K562 (cell line): ENCODE measurements around the gene TNFAIP3. TPM values are rescaled to one million over a fixed set of nuclear protein-coding genes. Genes with fewer than 3 reads are reported as not detected.

Source experiments
- ATAC-seq: fragments of 200-7000 bp; cut with Tn5 transposase; 3 replicates; pipeline ENCODE4 v1.9.1; 2020; ENCODE audit warnings: moderate library complexity
- BruUV-seq: library from RNA; stranded (reverse); fragments of 400-500 nt; replicated peaks from 2 replicates; lab custom pipeline; 2021; lab: Mats Ljungman, UMichigan
- CTCF ChIA-PET: fragments of 300-600 bp; formaldehyde crosslinking; extraction: SDS; loops from one replicate; lab custom pipeline; 2021; ENCODE audit warnings: low intra/inter-chr PET ratio; lab: Yijun Ruan, JAX
- POLR2A ChIA-PET: fragments of 300-600, 350-650 bp; sonication (Branson Sonifier 250); formaldehyde crosslinking; extraction: SDS; loops from one replicate; lab custom pipeline; 2021; ENCODE audit warnings: antibody characterized with exemption, inconsistent platforms; lab: Yijun Ruan, JAX
- DNase-seq, 4 experiments: peaks; one replicate each; pipeline versions ENCODE4 v3.0.0 to v3.0.0-alpha.2; 2011 to 2018; ENCODE audit warnings: low spot score in 3 of 4, mixed read lengths in 3 of 4; ENCODE audit errors: extremely low read depth in 1 of 4
- FAIRE-seq: peaks from 2 replicates; lab custom pipeline; 2011; peaks lifted over from hg19 to GRCh38; lab: Jason Lieb, UNC
- H2AFZ ChIP-seq: 2 replicates; pipeline ENCODE4 v1.6.0; 2011; ENCODE audit warnings: low read depth, low read length, control low read depth, inconsistent platforms
- H3K27ac ChIP-seq: fragments of 200-600 bp; 3 replicates; pipeline ENCODE4 v1.8.0; 2011; ENCODE audit warnings: low read depth, mild to moderate bottlenecking, control low read depth, inconsistent platforms, low read length, moderate library complexity, mixed read lengths; ENCODE audit errors: extremely low read depth
- H3K27me3 ChIP-seq, 2 experiments: fragments of 300-600 bp in 1 of 2; 2 replicates in 1 of 2; 3 replicates in 1 of 2; pipeline versions ENCODE4 v1.6.0 to v1.8.0; 2011; ENCODE audit warnings: inconsistent platforms in 2 of 2, low read length in 2 of 2, mild to moderate bottlenecking in 1 of 2, mixed read lengths in 1 of 2, moderate library complexity in 1 of 2; ENCODE audit not compliant: control insufficient read depth in 2 of 2, insufficient read depth in 2 of 2
- H3K36me3 ChIP-seq: fragments of 300-600 bp; 3 replicates; pipeline ENCODE4 v1.8.0; 2011; ENCODE audit warnings: mild to moderate bottlenecking, low read length, inconsistent platforms; ENCODE audit not compliant: control insufficient read depth, insufficient read depth
- H3K4me1 ChIP-seq, 2 experiments: fragments of 200-600 bp in 1 of 2; replicated peaks in 1 of 2; 2 replicates in 1 of 2; 3 replicates in 1 of 2; pipeline versions ENCODE4 v1.5.1 to v1.8.0; 2011; ENCODE audit warnings: inconsistent platforms in 2 of 2, low read length in 2 of 2, mild to moderate bottlenecking in 1 of 2, mixed read lengths in 1 of 2, moderate library complexity in 1 of 2; ENCODE audit not compliant: control insufficient read depth in 2 of 2, insufficient read depth in 2 of 2
- H3K4me2 ChIP-seq: 2 replicates; pipeline ENCODE4 v1.6.1; 2011; ENCODE audit warnings: low read length, control low read depth, inconsistent platforms, mixed read lengths; ENCODE audit not compliant: insufficient read depth
- H3K4me3 ChIP-seq: fragments of 200-600 bp; sonication (generic), shearing (Covaris generic); 2 replicates; pipeline ENCODE4 v1.5.1; 2016; ENCODE audit warnings: control low read depth, inconsistent platforms
- H3K79me2 ChIP-seq: fragments of 200-600 bp; 3 replicates; pipeline ENCODE4 v1.8.0; 2011; ENCODE audit warnings: low read length, inconsistent platforms; ENCODE audit not compliant: control insufficient read depth, insufficient read depth
- H3K9ac ChIP-seq, 2 experiments: 2 replicates each; pipeline versions ENCODE4 v1.6.0 to v1.6.1; 2011; ENCODE audit warnings: low read depth in 2 of 2, low read length in 2 of 2, control low read depth in 1 of 2, inconsistent platforms in 1 of 2, mild to moderate bottlenecking in 1 of 2, mixed read lengths in 1 of 2; ENCODE audit not compliant: insufficient read depth in 1 of 2
- H3K9me1 ChIP-seq: one replicate; pipeline ENCODE4 v1.6.0; 2011; ENCODE audit warnings: inconsistent platforms, mild to moderate bottlenecking, low read length, moderate library complexity; ENCODE audit not compliant: control insufficient read depth, insufficient read depth
- H3K9me3 ChIP-seq: replicated peaks from 2 replicates; pipeline ENCODE4 v1.5.1; 2011; ENCODE audit warnings: low read depth, low read length, inconsistent platforms; ENCODE audit not compliant: control insufficient read depth, insufficient read depth
- H4K20me1 ChIP-seq: replicated peaks from 2 replicates; pipeline ENCODE4 v1.6.1; 2011; ENCODE audit warnings: low read length, inconsistent platforms, mixed read lengths; ENCODE audit not compliant: control insufficient read depth, insufficient read depth
- ARID1B ChIP-seq: fragments of 450-650 bp; IDR thresholded peaks from 2 replicates; pipeline ENCODE4 v1.6.1; 2016; ENCODE audit warnings: antibody characterized with exemption, mild to moderate bottlenecking, inconsistent platforms
- CBFB ChIP-seq: sonication (generic); formaldehyde crosslinking; IDR thresholded peaks from 2 replicates; pipeline ENCODE4 v1.4.0; 2020; ENCODE audit warnings: mild to moderate bottlenecking, missing genetic modification reagents
- CEBPB ChIP-seq: fragments of 450-650 bp; IDR thresholded peaks from 2 replicates; pipeline ENCODE4 v1.6.1; 2016; ENCODE audit warnings: missing genetic modification characterization, missing compliant biosample characterization
- DPF2 ChIP-seq: fragments of 450-650 bp; IDR thresholded peaks from 2 replicates; pipeline ENCODE4 v1.6.1; 2016
- EP400 ChIP-seq: fragments of 450-650 bp; IDR thresholded peaks from 2 replicates; pipeline ENCODE4 v1.6.1; 2017; ENCODE audit warnings: antibody characterized with exemption, mild to moderate bottlenecking, moderate library complexity
- EWSR1 ChIP-seq: fragments of 450-650 bp; IDR thresholded peaks from 2 replicates; pipeline ENCODE4 v1.6.1; 2018; ENCODE audit warnings: borderline replicate concordance, mild to moderate bottlenecking, low read depth, moderate library complexity; ENCODE audit not compliant: partially characterized antibody
- GATAD2B ChIP-seq: fragments of 450-650 bp; IDR thresholded peaks from 2 replicates; pipeline ENCODE4 v1.6.1; 2017; ENCODE audit warnings: mild to moderate bottlenecking, borderline replicate concordance
- GTF2E2 ChIP-seq: fragments of 200-800 bp; sonication (Bioruptor generic); IDR thresholded peaks from 2 replicates; pipeline ENCODE4 v1.6.1; 2016; ENCODE audit warnings: missing genetic modification characterization, missing compliant biosample characterization
- HMBOX1 ChIP-seq: sonication (generic); IDR thresholded peaks from 2 replicates; pipeline ENCODE4 v1.6.1; 2016
- HNRNPLL ChIP-seq: fragments of 200-400 bp; formaldehyde crosslinking; IDR thresholded peaks from 2 replicates; pipeline ENCODE4 v1.6.1; 2017; ENCODE audit warnings: low read length, low read depth, mild to moderate bottlenecking; ENCODE audit not compliant: poor library complexity, severe bottlenecking
- JUND ChIP-seq, 2 experiments: IDR thresholded peaks; 2 replicates in 1 of 2; 3 replicates in 1 of 2; pipeline ENCODE4 v1.6.1; 2011; ENCODE audit warnings: borderline replicate concordance in 2 of 2, low read depth in 2 of 2, low read length in 2 of 2, improper control_type of control experiment in 1 of 2, missing biosample characterization in 1 of 2, missing genetic modification characterization in 1 of 2, missing genetic modification reagents in 1 of 2
- KDM1A ChIP-seq, 2 experiments: fragments of 450-650 bp; IDR thresholded peaks; 2 replicates each; pipeline ENCODE4 v1.6.1; 2016; ENCODE audit warnings: mild to moderate bottlenecking in 2 of 2
- MLLT1 ChIP-seq, 2 experiments: fragments of 450-650 bp; IDR thresholded peaks; 2 replicates each; pipeline ENCODE4 v1.6.1; 2016
- MYNN ChIP-seq, 2 experiments: sonication (generic); formaldehyde crosslinking in 1 of 2; IDR thresholded peaks; 2 replicates each; pipeline versions ENCODE4 v1.5.0 to v1.6.1; 2016 to 2020; ENCODE audit warnings: antibody characterized with exemption in 1 of 2, missing genetic modification reagents in 1 of 2
- NCOR1 ChIP-seq: fragments of 450-650 bp; IDR thresholded peaks from 2 replicates; pipeline ENCODE4 v1.6.1; 2016; ENCODE audit warnings: mild to moderate bottlenecking, moderate library complexity
- PKNOX1 ChIP-seq: fragments of 450-650 bp; IDR thresholded peaks from 2 replicates; pipeline ENCODE4 v1.6.1; 2016
- SMARCC2 ChIP-seq: fragments of 450-650 bp; IDR thresholded peaks from 2 replicates; pipeline ENCODE4 v1.6.1; 2017; ENCODE audit warnings: antibody characterized with exemption, moderate library complexity, mild to moderate bottlenecking, low read depth
- SMARCE1 ChIP-seq: fragments of 450-650 bp; IDR thresholded peaks from 2 replicates; pipeline ENCODE4 v1.7.1; 2016; ENCODE audit warnings: mild to moderate bottlenecking
- SOX6 ChIP-seq: fragments of 450-650 bp; IDR thresholded peaks from 2 replicates; pipeline ENCODE4 v1.6.1; 2014; ENCODE audit warnings: mild to moderate bottlenecking
- TEAD4 ChIP-seq, 2 experiments: sonication (generic) in 1 of 2; formaldehyde crosslinking in 1 of 2; IDR thresholded peaks; 2 replicates each; pipeline versions ENCODE4 v1.6.1 to v1.8.0; 2012 to 2022; ENCODE audit warnings: borderline replicate concordance in 1 of 2, inconsistent platforms in 1 of 2, low read length in 1 of 2, mild to moderate bottlenecking in 1 of 2, missing genetic modification reagents in 1 of 2
- WGBS: fragments of 100-300 bp; shearing (Covaris generic); methylation state at CpG from one replicate; pipeline ENCODE4 v1.1.6; 2016; ENCODE audit warnings: low coverage, mixed read lengths; ENCODE audit not compliant: insufficient coverage; ENCODE audit errors: missing lambda C conversion rate; 5-methylcytosine and 5-hydroxymethylcytosine counted together
- in situ Hi-C: fragments of 300-500 bp; cut with MboI; formaldehyde crosslinking; loops from 4 replicates; pipeline ENCODE4 v1.15.0; 2018; ENCODE audit warnings: inconsistent platforms, mixed read lengths
- intact Hi-C: fragments of 100-400 bp; cut with micrococcal nuclease; formaldehyde crosslinking; loops from 2 replicates; pipeline ENCODE4 v1.14.2; 2022
- polyA plus RNA-seq, 8 experiments: library from polyadenylated mRNA; depleted of rRNA in 4 of 8; stranded (reverse) in 5 of 8; unstranded in 3 of 8; fragments of >200 nt; fragmentation: Nextera tagmentation in 2 of 8; fragmentation: Illumina TruSeq in 1 of 8; extraction: Ambion mirVana in 2 of 8; extraction: Trizol in 1 of 8; gene quantifications; 2 replicates each; pipeline versions ENCODE4 v1.2.1 to v1.2.3, GENCODE V29; 2011 to 2014; ENCODE audit warnings: inconsistent platforms in 1 of 8, missing spikeins in 1 of 8
- total RNA-seq, 7 experiments: library from RNA; depleted of rRNA in 6 of 7; stranded (reverse); fragments of >200 nt in 6 of 7; fragmentation: Illumina TruSeq in 2 of 7; extraction: Trizol in 2 of 7; gene quantifications; 2 replicates each; pipeline versions ENCODE4 v1.2.1 to v1.2.3, GENCODE V29; 2011 to 2021; ENCODE audit warnings: low replicate concordance in 1 of 7

Gene TNFAIP3
- total and polyA plus RNA-seq, 9 of the 15 experiments (the other 6 are each of a cell fraction or from before 2014, with no cell fraction given), result 0.79 to 17.0 (median 6.4) TPM

- H3K9me3 ChIP-seq, result no peaks in the 10 kb centered on the region; the same call in 1 of the 2 replicates
- BruUV-seq, result no TSS peak
- H3K27me3 ChIP-seq, result no peaks in the 10 kb centered on the region
- H4K20me1 ChIP-seq, result no peaks in the 10 kb centered on the region
- peak in 3 of 4 experiments; percentile 45 to 70 (median 68) for DNase-seq
- in situ Hi-C loops (no loop called here), intact Hi-C loops (no loop called here)
- H3K27ac ChIP-seq, result no peak overlapping the region
- H3K4me1 ChIP-seq, result peaks cover 3 to 24% of the 10 kb centered on the region in 2 experiments; a peak in 3 of 5 replicates
- ChIA-PET POLR2A (interaction anchor here (1.1 kb wide), 2 partner anchors 9 to 116 kb away, joined by 4 to 5 read pairs; no protein-coding TSS in a partner anchor), CTCF (no interaction called here)
- H3K36me3 ChIP-seq, result no peaks in the 10 kb centered on the region
- ATAC-seq, result peak; percentile 49
- H2AFZ ChIP-seq, result peak overlapping the region; percentile 14; the same call in 1 of the 2 replicates
- H3K79me2 ChIP-seq, result no peaks in the 10 kb centered on the region
- H3K4me3 ChIP-seq, result no peak overlapping the region
- peak; percentile 65 for FAIRE-seq
- no peak overlapping the region for H3K4me2 ChIP-seq
- 22% methylated on average over 3 of the region's 3 CpGs for WGBS
- H3K9me1 ChIP-seq, result no peaks in the 10 kb centered on the region
- H3K9ac ChIP-seq, result no peak overlapping the region
- TF ChIP-seq PKNOX1 (peak; percentile 84), EWSR1 (no peak), NCOR1 (peak; percentile 48; the same call in 1 of the 2 replicates), KDM1A (IDR thresholded peaks at IDR 0.05) (peak; percentile 39 to 50; a peak in 3 of 4 replicates), JUND (IDR thresholded peaks at IDR 0.05; ENCODE audit: borderline replicate concordance, low read depth, low read length) (peak; percentile 79), JUND (tag; IDR thresholded peaks at IDR 0.05; ENCODE audit: borderline replicate concordance, low read depth, low read length) (peak; percentile 68; the same call in 1 of the 3 replicates), SMARCE1 (peak; percentile 82), SOX6 (0 out of 2 replicates have a peak, but pooled peaks have one; percentile 19), MLLT1 (IDR thresholded peaks at IDR 0.05) (0 out of 4 replicates have a peak, but pooled peaks of 1 of the 2 experiments have one; percentile 20), TEAD4 (IDR thresholded peaks at IDR 0.05; ENCODE audit: low read length) (peak; percentile 60; the same call in 1 of the 2 replicates), TEAD4 (CRISPR knock-in tag; IDR thresholded peaks at IDR 0.05; ENCODE audit: borderline replicate concordance) (no peak), GTF2E2 (tag) (no peak), GATAD2B (0 out of 2 replicates have a peak, but pooled peaks have one; percentile 11), CBFB (CRISPR knock-in tag) (no peak), EP400 (0 out of 2 replicates have a peak, but pooled peaks have one; percentile 9), MYNN (IDR thresholded peaks at IDR 0.05) (no peak), MYNN (CRISPR knock-in tag; IDR thresholded peaks at IDR 0.05) (no peak), DPF2 (peak; percentile 79), HNRNPLL (no peak), CEBPB (tag) (peak; percentile 77), SMARCC2 (peak; percentile 53; the same call in 1 of the 2 replicates), HMBOX1 (peak; percentile 84), ARID1B (peak; percentile 81)
Measured at GRCh38 chr6:137832110-137832509, 34.9 kb upstream of the TNFAIP3 start.
